HEK293 (cell line): ENCODE data around the gene WAPL.

Experiments
- CTCF ChIA-PET: fragments of 350-600 bp; formaldehyde crosslinking; extraction: SDS; loops from one replicate; lab custom pipeline; 2021; ENCODE audit warnings: antibody characterized with exemption; lab: Yijun Ruan, JAX
- POLR2A ChIA-PET: fragments of 300-600 bp; formaldehyde crosslinking; extraction: SDS; loops from one replicate; lab custom pipeline; 2020; ENCODE audit warnings: antibody characterized with exemption, inconsistent platforms; lab: Yijun Ruan, JAX
- H3K27ac ChIP-seq: fragments of 200-500 bp; sonication (Bioruptor generic); 2 replicates; pipeline ENCODE4 v1.5.1; 2014; ENCODE audit warnings: low read depth, low read length, control low read depth, inconsistent platforms; ENCODE audit errors: extremely low read depth
- H3K36me3 ChIP-seq, 2 experiments: fragments of 200-500 bp in 1 of 2; sonication (Bioruptor generic) in 1 of 2; 1 replicate in 1 of 2; 2 replicates in 1 of 2; pipeline ENCODE4 v1.5.1; 2014 to 2017; ENCODE audit warnings: inconsistent platforms in 2 of 2, low read length in 2 of 2; ENCODE audit not compliant: control insufficient read depth in 2 of 2, insufficient read depth in 1 of 2
- H3K4me1 ChIP-seq: fragments of 200-500 bp; sonication (Bioruptor generic); 2 replicates; pipeline ENCODE4 v1.5.1; 2014; ENCODE audit warnings: mild to moderate bottlenecking, low read length, inconsistent platforms; ENCODE audit not compliant: control insufficient read depth, insufficient read depth
- H3K4me3 ChIP-seq: 2 replicates; pipeline ENCODE4 v1.5.1; 2011; ENCODE audit warnings: low read depth, mild to moderate bottlenecking, control low read depth, low read length, moderate library complexity
- H3K9me3 ChIP-seq: fragments of 200-500 bp; sonication (Bioruptor generic); 2 replicates; pipeline ENCODE4 v1.5.1; 2014; ENCODE audit warnings: low read depth, low read length, inconsistent platforms; ENCODE audit not compliant: control insufficient read depth, insufficient read depth
- GLI4 ChIP-seq: fragments of 450-650 bp; formaldehyde crosslinking; IDR thresholded peaks from 2 replicates; pipeline ENCODE4 v1.5.1; 2016; ENCODE audit warnings: missing biosample characterization, missing genetic modification characterization
- HOXA7 ChIP-seq: sonication (generic); formaldehyde crosslinking; IDR thresholded peaks from 2 replicates; pipeline ENCODE4 v1.8.1; 2022; ENCODE audit warnings: missing genetic modification reagents, borderline replicate concordance
- KLF16 ChIP-seq: fragments of 450-650 bp; formaldehyde crosslinking; IDR thresholded peaks from 2 replicates; pipeline ENCODE4 v1.5.1; 2017; ENCODE audit warnings: missing biosample characterization, missing genetic modification characterization
- KLF8 ChIP-seq: fragments of 450-650 bp; formaldehyde crosslinking; IDR thresholded peaks from 2 replicates; pipeline ENCODE4 v1.5.1; 2016; ENCODE audit warnings: missing biosample characterization, missing genetic modification characterization
- SP2 ChIP-seq: fragments of 450-650 bp; formaldehyde crosslinking; IDR thresholded peaks from 2 replicates; pipeline ENCODE4 v1.5.1; 2016; ENCODE audit warnings: missing biosample characterization, missing genetic modification characterization
- SP3 ChIP-seq: fragments of 450-650 bp; formaldehyde crosslinking; IDR thresholded peaks from 2 replicates; pipeline ENCODE4 v1.5.1; 2016; ENCODE audit warnings: missing biosample characterization, missing genetic modification characterization
- YY2 ChIP-seq: fragments of 450-650 bp; formaldehyde crosslinking; IDR thresholded peaks from 2 replicates; pipeline ENCODE4 v1.5.1; 2016; ENCODE audit warnings: missing biosample characterization, missing genetic modification characterization
- ZBTB1 ChIP-seq: fragments of 450-650 bp; formaldehyde crosslinking; IDR thresholded peaks from 2 replicates; pipeline ENCODE4 v1.5.1; 2016; ENCODE audit warnings: missing biosample characterization, missing genetic modification characterization
- ZBTB17 ChIP-seq: fragments of 450-650 bp; formaldehyde crosslinking; IDR thresholded peaks from 2 replicates; pipeline ENCODE4 v1.5.1; 2016; ENCODE audit warnings: missing biosample characterization, missing genetic modification characterization
- ZBTB20 ChIP-seq: fragments of 450-650 bp; formaldehyde crosslinking; IDR thresholded peaks from 2 replicates; pipeline ENCODE4 v1.5.1; 2016; ENCODE audit warnings: missing biosample characterization, missing genetic modification characterization
- ZBTB8A ChIP-seq: fragments of 450-650 bp; formaldehyde crosslinking; IDR thresholded peaks from 2 replicates; pipeline ENCODE4 v1.5.1; 2016; ENCODE audit warnings: missing biosample characterization, missing genetic modification characterization
- ZFHX2 ChIP-seq: fragments of 450-650 bp; formaldehyde crosslinking; conservative IDR thresholded peaks from 2 replicates; pipeline ENCODE4 v1.5.1; 2016; ENCODE audit warnings: missing biosample characterization, missing genetic modification characterization
- ZFP69B ChIP-seq: fragments of 450-650 bp; formaldehyde crosslinking; IDR thresholded peaks from 2 replicates; pipeline ENCODE4 v1.5.1; 2016; ENCODE audit warnings: missing biosample characterization, missing genetic modification characterization
- ZNF155 ChIP-seq: fragments of 450-650 bp; formaldehyde crosslinking; IDR thresholded peaks from 2 replicates; pipeline ENCODE4 v1.5.1; 2016; ENCODE audit warnings: missing biosample characterization, missing genetic modification characterization
- ZNF335 ChIP-seq: fragments of 450-650 bp; formaldehyde crosslinking; conservative IDR thresholded peaks from 2 replicates; pipeline ENCODE4 v1.5.1; 2016; ENCODE audit warnings: missing biosample characterization, missing genetic modification characterization
- ZNF362 ChIP-seq: fragments of 450-650 bp; formaldehyde crosslinking; IDR thresholded peaks from 2 replicates; pipeline ENCODE4 v1.5.1; 2016; ENCODE audit warnings: missing biosample characterization, missing genetic modification characterization
- ZNF621 ChIP-seq: fragments of 450-650 bp; formaldehyde crosslinking; IDR thresholded peaks from 2 replicates; pipeline ENCODE4 v1.5.1; 2017; ENCODE audit warnings: missing biosample characterization, missing genetic modification characterization
- ZNF623 ChIP-seq: fragments of 450-650 bp; formaldehyde crosslinking; IDR thresholded peaks from 2 replicates; pipeline ENCODE4 v1.5.1; 2016; ENCODE audit warnings: missing biosample characterization, missing genetic modification characterization
- ZNF624 ChIP-seq: fragments of 450-650 bp; formaldehyde crosslinking; IDR thresholded peaks from 2 replicates; pipeline ENCODE4 v1.5.1; 2017; ENCODE audit warnings: missing biosample characterization, missing genetic modification characterization
- ZNF660 ChIP-seq: fragments of 450-650 bp; IDR thresholded peaks from 2 replicates; pipeline ENCODE4 v1.5.1; 2018; ENCODE audit warnings: missing biosample characterization, mild to moderate bottlenecking, missing genetic modification characterization
- ZNF837 ChIP-seq: fragments of 450-650 bp; formaldehyde crosslinking; IDR thresholded peaks from 2 replicates; pipeline ENCODE4 v1.5.1; 2016; ENCODE audit warnings: missing biosample characterization, missing genetic modification characterization
- ZSCAN5A ChIP-seq: fragments of 450-650 bp; formaldehyde crosslinking; IDR thresholded peaks from 2 replicates; pipeline ENCODE4 v1.5.1; 2016; ENCODE audit warnings: missing biosample characterization, missing genetic modification characterization
- TF ChIP-seq, protein P1 (sequence below): fragments of 450-650 bp; formaldehyde crosslinking; IDR thresholded peaks from 2 replicates; pipeline ENCODE4 v1.5.1; 2016; ENCODE audit warnings: missing biosample characterization, missing genetic modification characterization
- TF ChIP-seq, protein P2 (sequence below): fragments of 450-650 bp; formaldehyde crosslinking; IDR thresholded peaks from 2 replicates; pipeline ENCODE4 v1.5.1; 2016; ENCODE audit warnings: missing biosample characterization, missing genetic modification characterization
- TF ChIP-seq, protein P3 (sequence below): fragments of 450-650 bp; formaldehyde crosslinking; IDR thresholded peaks from 2 replicates; pipeline ENCODE4; 2016; ENCODE audit warnings: missing biosample characterization, missing genetic modification characterization

WAPL gene

GRCh38 chr10:86522510-86522855 is 891 bp upstream of the WAPL start:
- Histone ChIP-seq H3K9me3 (no peaks in the 10 kb centered on the region), H3K27ac (peak overlapping the region; percentile 91; the same call in 1 of the 2 replicates), H3K4me1 (peaks cover 21% of the 10 kb centered on the region), H3K4me3 (peak overlapping the region; percentile 83), H3K36me3 (peaks cover 4 to 9% of the 10 kb centered on the region in 2 experiments; a peak in 2 of 3 replicates)
- CTCF ChIA-PET, result interaction anchor here (0.6 kb wide), 1 partner anchor 119 kb away, joined by 3 read pairs; no protein-coding TSS in a partner anchor
- POLR2A ChIA-PET, result interaction anchor here (0.7 to 2.4 kb wide), 2 partner anchors 12 to 123 kb away, joined by 6 to 10 read pairs; no protein-coding TSS in a partner anchor
- no peak for TF ChIP-seq ZBTB1 (tag by site-specific recombination)
- TF ChIP-seq, protein P1, sequence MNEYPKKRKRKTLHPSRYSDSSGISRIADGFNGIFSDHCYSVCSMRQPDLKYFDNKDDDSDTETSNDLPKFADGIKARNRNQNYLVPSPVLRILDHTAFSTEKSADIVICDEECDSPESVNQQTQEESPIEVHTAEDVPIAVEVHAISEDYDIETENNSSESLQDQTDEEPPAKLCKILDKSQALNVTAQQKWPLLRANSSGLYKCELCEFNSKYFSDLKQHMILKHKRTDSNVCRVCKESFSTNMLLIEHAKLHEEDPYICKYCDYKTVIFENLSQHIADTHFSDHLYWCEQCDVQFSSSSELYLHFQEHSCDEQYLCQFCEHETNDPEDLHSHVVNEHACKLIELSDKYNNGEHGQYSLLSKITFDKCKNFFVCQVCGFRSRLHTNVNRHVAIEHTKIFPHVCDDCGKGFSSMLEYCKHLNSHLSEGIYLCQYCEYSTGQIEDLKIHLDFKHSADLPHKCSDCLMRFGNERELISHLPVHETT (tag by site-specific recombination), result 0 out of 2 replicates have a peak, but pooled peaks have one; percentile 22
- peak; percentile 10; the same call in 1 of the 2 replicates for TF ChIP-seq ZNF335
- 0 out of 2 replicates have a peak, but pooled peaks have one; percentile 1 for TF ChIP-seq ZNF362 (tag by site-specific recombination)
- no peak for TF ChIP-seq ZNF624 (tag by site-specific recombination)
- TF ChIP-seq ZFP69B, result no peak

- ChIA-PET CTCF (interaction anchor here (0.6 kb wide), 1 partner anchor 198 kb away, joined by 3 read pairs; no protein-coding TSS in a partner anchor), POLR2A (interaction anchor here (1.0 to 2.4 kb wide), 2 partner anchors 82 to 121 kb away, joined by 3 to 10 read pairs; no protein-coding TSS in a partner anchor)
- Histone ChIP-seq H3K4me3 (peak overlapping the region; percentile 83), H3K27ac (peak overlapping the region; percentile 91), H3K36me3 (peaks cover 18 to 23% of the 10 kb centered on the region in 2 experiments), H3K4me1 (peaks cover 21% of the 10 kb centered on the region), H3K9me3 (no peaks in the 10 kb centered on the region)
- TF ChIP-seq, protein P2, sequence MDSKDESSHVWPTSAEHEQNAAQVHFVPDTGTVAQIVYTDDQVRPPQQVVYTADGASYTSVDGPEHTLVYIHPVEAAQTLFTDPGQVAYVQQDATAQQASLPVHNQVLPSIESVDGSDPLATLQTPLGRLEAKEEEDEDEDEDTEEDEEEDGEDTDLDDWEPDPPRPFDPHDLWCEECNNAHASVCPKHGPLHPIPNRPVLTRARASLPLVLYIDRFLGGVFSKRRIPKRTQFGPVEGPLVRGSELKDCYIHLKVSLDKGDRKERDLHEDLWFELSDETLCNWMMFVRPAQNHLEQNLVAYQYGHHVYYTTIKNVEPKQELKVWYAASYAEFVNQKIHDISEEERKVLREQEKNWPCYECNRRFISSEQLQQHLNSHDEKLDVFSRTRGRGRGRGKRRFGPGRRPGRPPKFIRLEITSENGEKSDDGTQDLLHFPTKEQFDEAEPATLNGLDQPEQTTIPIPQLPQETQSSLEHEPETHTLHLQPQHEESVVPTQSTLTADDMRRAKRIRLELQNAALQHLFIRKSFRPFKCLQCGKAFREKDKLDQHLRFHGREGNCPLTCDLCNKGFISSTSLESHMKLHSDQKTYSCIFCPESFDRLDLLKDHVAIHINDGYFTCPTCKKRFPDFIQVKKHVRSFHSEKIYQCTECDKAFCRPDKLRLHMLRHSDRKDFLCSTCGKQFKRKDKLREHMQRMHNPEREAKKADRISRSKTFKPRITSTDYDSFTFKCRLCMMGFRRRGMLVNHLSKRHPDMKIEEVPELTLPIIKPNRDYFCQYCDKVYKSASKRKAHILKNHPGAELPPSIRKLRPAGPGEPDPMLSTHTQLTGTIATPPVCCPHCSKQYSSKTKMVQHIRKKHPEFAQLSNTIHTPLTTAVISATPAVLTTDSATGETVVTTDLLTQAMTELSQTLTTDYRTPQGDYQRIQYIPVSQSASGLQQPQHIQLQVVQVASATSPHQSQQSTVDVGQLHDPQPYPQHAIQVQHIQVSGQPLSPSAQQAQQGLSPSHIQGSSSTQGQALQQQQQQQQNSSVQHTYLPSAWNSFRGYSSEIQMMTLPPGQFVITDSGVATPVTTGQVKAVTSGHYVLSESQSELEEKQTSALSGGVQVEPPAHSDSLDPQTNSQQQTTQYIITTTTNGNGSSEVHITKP (tag by site-specific recombination), result peak; percentile 69
- TF ChIP-seq ZNF335 (peak; percentile 71), KLF16 (tag by site-specific recombination) (peak; percentile 61), ZBTB8A (tag by site-specific recombination) (peak; percentile 41), ZNF155 (tag by site-specific recombination) (no peak), ZFHX2 (peak; percentile 23; the same call in 1 of the 2 replicates), ZSCAN5A (tag by site-specific recombination) (0 out of 2 replicates have a peak, but pooled peaks have one; percentile 25), ZNF621 (tag by site-specific recombination) (no peak), KLF8 (tag by site-specific recombination) (0 out of 2 replicates have a peak, but pooled peaks have one; percentile 32), SP2 (peak; percentile 86), YY2 (tag by site-specific recombination) (no peak), HOXA7 (CRISPR knock-in tag) (no peak), ZNF660 (tag by site-specific recombination) (peak; percentile 17; the same call in 1 of the 2 replicates), ZNF837 (tag by site-specific recombination) (no peak), ZBTB17 (tag by site-specific recombination) (0 out of 2 replicates have a peak, but pooled peaks have one; percentile 4), GLI4 (tag by site-specific recombination) (no peak), ZBTB20 (tag by site-specific recombination) (no peak), ZNF623 (tag by site-specific recombination) (peak; percentile 68), SP3 (tag by site-specific recombination) (peak; percentile 90)
- TF ChIP-seq, protein P3, sequence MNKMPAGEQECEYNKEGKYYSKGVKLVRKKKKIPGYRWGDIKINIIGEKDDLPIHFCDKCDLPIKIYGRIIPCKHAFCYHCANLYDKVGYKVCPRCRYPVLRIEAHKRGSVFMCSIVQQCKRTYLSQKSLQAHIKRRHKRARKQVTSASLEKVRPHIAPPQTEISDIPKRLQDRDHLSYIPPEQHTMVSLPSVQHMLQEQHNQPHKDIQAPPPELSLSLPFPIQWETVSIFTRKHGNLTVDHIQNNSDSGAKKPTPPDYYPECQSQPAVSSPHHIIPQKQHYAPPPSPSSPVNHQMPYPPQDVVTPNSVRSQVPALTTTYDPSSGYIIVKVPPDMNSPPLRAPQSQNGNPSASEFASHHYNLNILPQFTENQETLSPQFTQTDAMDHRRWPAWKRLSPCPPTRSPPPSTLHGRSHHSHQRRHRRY (tag by site-specific recombination), result 0 out of 2 replicates have a peak, but pooled peaks have one; percentile 44
Measured at GRCh38 chr10:86520871-86521677, 518 bp downstream of the WAPL start.
